Measurements from ENCODE around the gene VPS9D1.

Gene VPS9D1

GRCh38 chr16:89708481-89708931 lies 12.2 kb downstream of the VPS9D1 start:
- DNase-seq (ENCODE audit: low spot score) = no peak
- TF ChIP-seq CTCF (IDR thresholded peaks at IDR 0.05; ENCODE audit: extremely low read depth, missing control alignments) = no peak

GRCh38 chr16:89707695-89708094 lies 13.0 kb downstream of the VPS9D1 start:
- no peak for TF ChIP-seq CTCF (IDR thresholded peaks at IDR 0.05; ENCODE audit: extremely low read depth, missing control alignments)
- no peak for DNase-seq (ENCODE audit: low spot score)

GRCh38 chr16:89706518-89707260 lies 14.0 kb downstream of the VPS9D1 start:
- DNase-seq (ENCODE audit: low spot score) = no peak
- no peak for TF ChIP-seq CTCF (IDR thresholded peaks at IDR 0.05; ENCODE audit: extremely low read depth, missing control alignments)

GRCh38 chr16:89705006-89705405 lies 15.7 kb downstream of the VPS9D1 start:
- no peak for TF ChIP-seq CTCF (IDR thresholded peaks at IDR 0.05; ENCODE audit: extremely low read depth, missing control alignments)
- no peak for DNase-seq (ENCODE audit: low spot score)

GRCh38 chr16:89704281-89704680 lies 16.4 kb downstream of the VPS9D1 start:
- no peak for TF ChIP-seq CTCF (IDR thresholded peaks at IDR 0.05; ENCODE audit: extremely low read depth, missing control alignments)
- no peak for DNase-seq (ENCODE audit: low spot score)

GRCh38 chr16:89701425-89702406 lies 19.0 kb downstream of the VPS9D1 start, which contains the start of gene SPATA2L:
Gene SPATA2L (minus strand): TSS chr16:89701705. CDS start chr16:89701232, 473 bp downstream.
- DNase-seq (ENCODE audit: low spot score) = peak; percentile 99
- peak; percentile 43 for TF ChIP-seq CTCF (IDR thresholded peaks at IDR 0.05; ENCODE audit: extremely low read depth, missing control alignments)
